Heart left ventricle (tissue), 13 donors: ENCODE data around the gene VRK2.

Source experiments
- CTCF ChIP-seq, 12 donors: fragments of 200-600 bp; sonication (generic) in 4 of 12; IDR thresholded peaks; one replicate each; pipeline versions ENCODE4 v1.5.0 to v1.8.0; 2018 to 2022; ENCODE audit warnings: antibody characterized with exemption in 12 of 12, mild to moderate bottlenecking in 5 of 12
- POLR2A ChIP-seq, 2 donors: fragments of 450-650 bp; IDR thresholded peaks; one replicate each; pipeline ENCODE4 v1.6.1; 2017; ENCODE audit warnings: antibody characterized with exemption in 2 of 2, mild to moderate bottlenecking in 2 of 2, moderate library complexity in 2 of 2
- donor health status: ischemic (EF 13 %, LVEDD 7.1; RV severe dilation, severe dysfunction).
- donor health status: DM: no; HTN: yes; CAD: no.
- donor health status: DM: no; HTN: no; CAD: no.
- donor health status: ischemic (EF 25% LVEDD 6.9; RV normal size, moderate dysfunction).
- donor health status: ischemic (EF 25% LVEDD 5.7; RV mildly dilated, moderate dysfunction).
- donor health status: ischemic (EF 35%, LVEDD 5.7; RV mildly dilated, moderate dysfunction).
- donor health status: nonischemic (EF 11% LVEDD 7.7; RV severe dilation, severe dysfunction).
- donor health status: DM: yes; HTN: yes; CAD: no.
- donor health status: PGD.
- donor health status: ischemic (EF 29% LVEDD 5.4; RV normal size, mild dysfunction).
- donor health status: nonischemic (EF 23%, LVEDD 6.1; RV moderate dilation, normal function).

GRCh38 chr2:58065248-58065647 lies 18.6 kb downstream of the VRK2 start:
- TF ChIP-seq CTCF (IDR thresholded peaks at IDR 0.05) (no peak), POLR2A (IDR thresholded peaks at IDR 0.05) (no peak)
